B cell (primary cell): Measurements from ENCODE around the gene QSER1. TPM values are rescaled to one million over a fixed set of nuclear protein-coding genes. Genes with fewer than 3 reads are reported as not detected.
"Not testable (repeated sequence)": the region's sequence is repeated elsewhere in the genome, so short reads cannot be mapped to it uniquely, and the experiment has no call there.

ENCODE experiments used
- ATAC-seq: fragments of 200-7000 bp; cut with Tn5 transposase; one replicate; pipeline ENCODE4 v1.10.0; 2021; ENCODE audit warnings: low read depth, mild to moderate bottlenecking, moderate number of reproducible peaks, moderate library complexity
- CTCF ChIA-PET: fragments of 350-600 bp; sonication (Branson Sonifier 250); formaldehyde crosslinking; loops from one replicate; lab custom pipeline; 2021; ENCODE audit warnings: antibody characterized with exemption, inconsistent platforms; lab: Charles Lee
- POLR2A ChIA-PET: fragments of 350-600 bp; sonication (Branson Sonifier 250); formaldehyde crosslinking; loops from one replicate; lab custom pipeline; 2021; ENCODE audit warnings: antibody characterized with exemption; lab: Charles Lee
- DNase-seq: peaks from one replicate; pipeline ENCODE4 v3.0.0; 2013
- H2AFZ ChIP-seq: 2 replicates; pipeline ENCODE4 v1.6.1; 2012; ENCODE audit warnings: mild to moderate bottlenecking, low read depth, low read length; ENCODE audit not compliant: insufficient read depth, poor library complexity, severe bottlenecking
- H3K27ac ChIP-seq, 2 donors: 1 replicate in 1 of 2; 2 replicates in 1 of 2; pipeline ENCODE4 v1.5.1; 2012 to 2013; ENCODE audit warnings: low read length in 2 of 2, mild to moderate bottlenecking in 2 of 2, moderate library complexity in 1 of 2
- H3K27me3 ChIP-seq, 4 experiments: fragments of 200-600 bp in 1 of 4; sonication (generic) in 1 of 4; replicated peaks in 1 of 4; 1 replicate in 2 of 4; 2 replicates in 2 of 4; pipeline versions ENCODE4 v1.6.1 to v1.7.0; 2013 to 2016; ENCODE audit warnings: low read length in 3 of 4, mild to moderate bottlenecking in 2 of 4, mixed read lengths in 1 of 4, moderate library complexity in 1 of 4; ENCODE audit not compliant: insufficient read depth in 4 of 4, control insufficient read depth in 3 of 4; ENCODE audit errors: control extremely low read depth in 1 of 4
- H3K36me3 ChIP-seq, 2 experiments: replicated peaks in 1 of 2; 1 replicate in 1 of 2; 2 replicates in 1 of 2; pipeline versions ENCODE4 v1.6.1 to v1.7.1; 2013; ENCODE audit warnings: low read length in 1 of 2; ENCODE audit not compliant: insufficient read depth in 2 of 2, control insufficient read depth in 1 of 2; ENCODE audit errors: control extremely low read depth in 1 of 2, extremely low read depth in 1 of 2
- H3K4me1 ChIP-seq, 2 donors: fragments of 200-600 bp in 1 of 2; sonication (generic) in 1 of 2; 1 replicate in 1 of 2; 2 replicates in 1 of 2; pipeline versions ENCODE4 v1.5.1 to v1.6.1; 2013 to 2017; ENCODE audit warnings: low read length in 2 of 2; ENCODE audit not compliant: control insufficient read depth in 2 of 2, insufficient read depth in 2 of 2
- H3K4me2 ChIP-seq: replicated peaks from 2 replicates; pipeline ENCODE3; 2012; ENCODE audit warnings: mild to moderate bottlenecking, low read depth, low read length; ENCODE audit not compliant: poor library complexity, severe bottlenecking
- H3K4me3 ChIP-seq, 5 experiments: fragments of 200-600 bp in 1 of 5; sonication (generic) in 1 of 5; 1 replicate in 3 of 5; 2 replicates in 2 of 5; pipeline versions ENCODE4 v1.5.1 to v1.7.0; 2011 to 2016; ENCODE audit warnings: low read length in 4 of 5, mild to moderate bottlenecking in 4 of 5, low read depth in 2 of 5, control low read depth in 1 of 5, moderate library complexity in 1 of 5; ENCODE audit not compliant: insufficient read depth in 1 of 5; ENCODE audit errors: control extremely low read depth in 1 of 5, extremely low read depth in 1 of 5
- H3K79me2 ChIP-seq: fragments of 200-600 bp; sonication (generic); one replicate; pipeline ENCODE4 v1.6.0; 2016; ENCODE audit warnings: low read length; ENCODE audit not compliant: control insufficient read depth, insufficient read depth
- H3K9ac ChIP-seq: fragments of 200-600 bp; sonication (generic); 2 replicates; pipeline ENCODE4 v1.6.1; 2017; ENCODE audit warnings: mild to moderate bottlenecking, low read length, moderate library complexity
- H3K9me3 ChIP-seq, 3 donors: one replicate each; pipeline versions ENCODE4 v1.6.1 to v1.7.1; 2013; ENCODE audit warnings: low read length in 2 of 3; ENCODE audit not compliant: control insufficient read depth in 2 of 3, insufficient read depth in 1 of 3; ENCODE audit errors: control extremely low read depth in 1 of 3
- H4K20me1 ChIP-seq: 2 replicates; pipeline ENCODE4 v1.6.0; 2012; ENCODE audit warnings: mild to moderate bottlenecking, low read length; ENCODE audit not compliant: insufficient read depth, control insufficient read depth, poor library complexity, severe bottlenecking
- H3K27ac Mint-ChIP-seq: one replicate; pipeline ENCODE4 v1.8.0; 2021; ENCODE audit warnings: mixed read lengths
- H3K27me3 Mint-ChIP-seq: one replicate; pipeline ENCODE4 v1.8.0; 2021; ENCODE audit warnings: mixed read lengths
- H3K4me1 Mint-ChIP-seq: one replicate; pipeline ENCODE4 v1.8.0; 2021; ENCODE audit warnings: mixed read lengths
- H3K4me3 Mint-ChIP-seq: one replicate; pipeline ENCODE4 v1.8.0; 2021; ENCODE audit warnings: mixed read lengths
- H3K9me3 Mint-ChIP-seq: one replicate; pipeline ENCODE4 v1.8.0; 2022; ENCODE audit warnings: mixed read lengths; ENCODE audit not compliant: insufficient read depth
- EZH2 ChIP-seq: IDR thresholded peaks from 2 replicates; pipeline ENCODE4 v1.6.1; 2012; ENCODE audit warnings: borderline replicate concordance, low read depth, mild to moderate bottlenecking, moderate library complexity, low read length; ENCODE audit not compliant: insufficient read depth, poor library complexity, severe bottlenecking
- WGBS: methylation state at CpG from one replicate; pipeline ENCODE4 v1.1.5; 2013; ENCODE audit warnings: missing lambda C conversion rate; ENCODE audit not compliant: insufficient coverage; 5-methylcytosine and 5-hydroxymethylcytosine counted together
- intact Hi-C: fragments of 100-400 bp; cut with micrococcal nuclease; formaldehyde crosslinking; loops from one replicate; pipeline ENCODE4 v1.10.0; 2022
- polyA plus RNA-seq: library from polyadenylated mRNA; depleted of rRNA; stranded (reverse); fragments of >200 nt; gene quantifications from 2 replicates; pipeline ENCODE4 v1.2.3, GENCODE V29; 2012
- total RNA-seq, 2 donors: library from RNA; stranded (reverse); fragments of 120-200 nt in 1 of 2; gene quantifications; 1 replicate in 1 of 2; 2 replicates in 1 of 2; pipeline versions ENCODE4 v1.2.3 to v1.2.4, GENCODE V29; 2013 to 2022
- TF ChIP-seq, protein P1 (sequence below): fragments of 200-600 bp; IDR thresholded peaks from one replicate; pipeline ENCODE4 v1.8.0; 2022; ENCODE audit warnings: antibody characterized with exemption, mild to moderate bottlenecking

QSER1 gene
- total and polyA plus RNA-seq, 2 donors (not counting 1 experiment from before 2014, with no cell fraction given): 2.5 to 23.1 TPM

GRCh38 chr11:33027846-33028536 lies 135.4 kb downstream of the QSER1 start:
- no peaks in the 10 kb centered on the region for H3K27me3 ChIP-seq
- DNase-seq (no peak), ATAC-seq (no peak)
- POLR2A ChIA-PET: no interaction called here
- no peaks in the 10 kb centered on the region for H3K4me1 ChIP-seq
- Mint-ChIP-seq H3K27me3 (peaks cover 7% of the 10 kb centered on the region), H3K4me1 (no peaks in the 10 kb centered on the region), H3K27ac (no peak overlapping the region), H3K9me3 (no peaks in the 10 kb centered on the region), H3K4me3 (no peak overlapping the region)
- CTCF ChIA-PET: no interaction called here
- H3K9me3 ChIP-seq: no peaks in the 10 kb centered on the region
- no peak overlapping the region for H2AFZ ChIP-seq
- no peak overlapping the region for H3K4me3 ChIP-seq
- no peak overlapping the region for H3K9ac ChIP-seq
- no peaks in the 10 kb centered on the region for H4K20me1 ChIP-seq
- WGBS: no CpG with 5 or more reads among the region's 4 CpGs
- H3K4me2 ChIP-seq: no peak overlapping the region
- no peak overlapping the region for H3K27ac ChIP-seq
- intact Hi-C loops: no loop called here
- no peaks in the 10 kb centered on the region for H3K79me2 ChIP-seq
- no peaks in the 10 kb centered on the region for H3K36me3 ChIP-seq
- no peak for TF ChIP-seq EZH2
- TF ChIP-seq, protein P1, sequence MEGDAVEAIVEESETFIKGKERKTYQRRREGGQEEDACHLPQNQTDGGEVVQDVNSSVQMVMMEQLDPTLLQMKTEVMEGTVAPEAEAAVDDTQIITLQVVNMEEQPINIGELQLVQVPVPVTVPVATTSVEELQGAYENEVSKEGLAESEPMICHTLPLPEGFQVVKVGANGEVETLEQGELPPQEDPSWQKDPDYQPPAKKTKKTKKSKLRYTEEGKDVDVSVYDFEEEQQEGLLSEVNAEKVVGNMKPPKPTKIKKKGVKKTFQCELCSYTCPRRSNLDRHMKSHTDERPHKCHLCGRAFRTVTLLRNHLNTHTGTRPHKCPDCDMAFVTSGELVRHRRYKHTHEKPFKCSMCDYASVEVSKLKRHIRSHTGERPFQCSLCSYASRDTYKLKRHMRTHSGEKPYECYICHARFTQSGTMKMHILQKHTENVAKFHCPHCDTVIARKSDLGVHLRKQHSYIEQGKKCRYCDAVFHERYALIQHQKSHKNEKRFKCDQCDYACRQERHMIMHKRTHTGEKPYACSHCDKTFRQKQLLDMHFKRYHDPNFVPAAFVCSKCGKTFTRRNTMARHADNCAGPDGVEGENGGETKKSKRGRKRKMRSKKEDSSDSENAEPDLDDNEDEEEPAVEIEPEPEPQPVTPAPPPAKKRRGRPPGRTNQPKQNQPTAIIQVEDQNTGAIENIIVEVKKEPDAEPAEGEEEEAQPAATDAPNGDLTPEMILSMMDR: no peak

GRCh38 chr11:33028537-33028914 lies 135.9 kb downstream of the QSER1 start:
- no peak for ATAC-seq
- POLR2A ChIA-PET: no interaction called here

DNA sequence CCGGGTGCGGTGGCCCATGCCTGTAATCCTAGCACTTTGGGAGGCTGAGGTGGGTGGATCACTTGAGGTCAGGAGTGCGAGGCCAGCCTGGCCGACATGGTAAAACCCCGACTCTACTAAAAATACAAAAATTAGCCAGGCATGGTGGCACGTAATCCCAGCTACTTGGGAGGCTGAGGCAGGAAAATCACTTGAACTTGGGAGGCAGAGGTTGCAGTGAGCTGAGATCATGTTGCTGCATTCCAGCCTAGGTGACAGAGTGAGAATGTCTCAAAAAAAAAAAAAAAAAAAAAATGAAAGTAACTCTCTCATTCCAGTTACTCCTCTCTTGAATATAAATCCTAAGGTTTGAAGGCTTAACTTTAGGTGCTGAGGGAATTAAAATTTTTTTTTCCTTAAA lies 136.6 kb downstream of the QSER1 start:
- H3K27me3 ChIP-seq, POLR2A ChIA-PET, H3K4me3 Mint-ChIP-seq, ATAC-seq, H4K20me1 ChIP-seq, H3K4me3 ChIP-seq, H3K27me3 Mint-ChIP-seq, H2AFZ ChIP-seq, H3K27ac Mint-ChIP-seq, H3K36me3 ChIP-seq, H3K4me1 Mint-ChIP-seq, H3K4me1 ChIP-seq, intact Hi-C loops, H3K9me3 ChIP-seq, H3K9ac ChIP-seq, H3K79me2 ChIP-seq, H3K4me2 ChIP-seq, DNase-seq, H3K9me3 Mint-ChIP-seq, H3K27ac ChIP-seq: not testable (repeated sequence)
- CTCF ChIA-PET: interaction anchor here (0.7 to 1.2 kb wide), 2 partner anchors 16 to 35 kb away, joined by 3 to 4 read pairs; no protein-coding TSS in a partner anchor
- WGBS: 90% methylated on average over 2 of the region's 6 CpGs

More at GRCh38 chr11:33028537-33028914, 135.9 kb downstream of the QSER1 start:
- Histone ChIP-seq H3K4me3 (no peak overlapping the region), H3K36me3 (no peaks in the 10 kb centered on the region), H3K9ac (no peak overlapping the region), H3K27ac (no peak overlapping the region), H2AFZ (no peak overlapping the region), H4K20me1 (no peaks in the 10 kb centered on the region), H3K4me1 (no peaks in the 10 kb centered on the region), H3K79me2 (no peaks in the 10 kb centered on the region), H3K9me3 (no peaks in the 10 kb centered on the region), H3K27me3 (no peaks in the 10 kb centered on the region), H3K4me2 (no peak overlapping the region)
- Mint-ChIP-seq H3K4me1 (no peaks in the 10 kb centered on the region), H3K9me3 (no peaks in the 10 kb centered on the region), H3K27me3 (peaks cover 7% of the 10 kb centered on the region), H3K4me3 (no peak overlapping the region), H3K27ac (no peak overlapping the region)
- no CpG with 5 or more reads among the region's 2 CpGs for WGBS
- TF ChIP-seq, protein P1: no peak
- CTCF ChIA-PET: no interaction called here
- no peak for DNase-seq
- intact Hi-C loops: no loop called here
